NCI-H345 treated with DMSO at 0.1 percent for 48 hours (cell line): ENCODE measurements around the gene OXER1.

ENCODE experiments used
- DNase-seq: peaks from one replicate; lab custom pipeline; 2025; ENCODE audit not compliant: unreplicated experiment; lab: John Stamatoyannopoulos, UW

Gene OXER1

DNA sequence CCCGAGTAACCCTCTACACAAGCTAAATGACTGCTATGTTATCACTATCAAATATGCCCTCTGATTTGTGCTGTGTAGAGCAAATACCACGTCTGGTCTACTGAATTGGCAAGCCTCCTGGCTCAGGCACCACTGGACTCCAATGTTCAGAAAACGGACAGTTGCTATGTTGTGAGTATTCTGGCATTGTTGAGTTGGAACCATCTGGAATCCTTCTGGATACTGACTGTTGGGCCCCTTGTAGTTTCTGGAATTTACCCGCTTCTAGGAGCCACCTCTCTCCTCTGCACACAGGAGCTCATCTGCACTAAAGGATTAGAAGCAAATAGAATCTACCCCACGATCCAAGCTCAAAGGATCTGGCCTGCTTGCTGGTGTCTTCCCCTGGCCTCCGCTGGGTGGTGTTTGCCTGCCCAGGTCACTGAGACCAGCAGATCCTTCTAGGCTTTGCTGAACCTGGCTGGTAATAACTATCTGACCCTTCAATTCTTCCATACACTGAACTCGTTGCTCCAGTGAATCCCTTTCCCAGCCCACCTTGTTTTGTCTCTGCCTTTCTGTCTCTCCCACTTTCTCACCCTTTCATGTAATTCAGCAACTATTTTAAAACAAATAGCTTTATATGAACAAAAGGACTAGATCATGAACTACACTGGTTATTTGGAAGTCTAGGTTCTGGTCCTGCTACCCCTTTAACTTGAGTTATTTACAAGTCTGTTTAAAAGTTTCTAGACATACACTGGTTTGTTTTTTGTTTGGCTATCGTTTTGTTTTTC, 30.5 kb upstream of the OXER1 start:
- DNase-seq = no peak

DNA sequence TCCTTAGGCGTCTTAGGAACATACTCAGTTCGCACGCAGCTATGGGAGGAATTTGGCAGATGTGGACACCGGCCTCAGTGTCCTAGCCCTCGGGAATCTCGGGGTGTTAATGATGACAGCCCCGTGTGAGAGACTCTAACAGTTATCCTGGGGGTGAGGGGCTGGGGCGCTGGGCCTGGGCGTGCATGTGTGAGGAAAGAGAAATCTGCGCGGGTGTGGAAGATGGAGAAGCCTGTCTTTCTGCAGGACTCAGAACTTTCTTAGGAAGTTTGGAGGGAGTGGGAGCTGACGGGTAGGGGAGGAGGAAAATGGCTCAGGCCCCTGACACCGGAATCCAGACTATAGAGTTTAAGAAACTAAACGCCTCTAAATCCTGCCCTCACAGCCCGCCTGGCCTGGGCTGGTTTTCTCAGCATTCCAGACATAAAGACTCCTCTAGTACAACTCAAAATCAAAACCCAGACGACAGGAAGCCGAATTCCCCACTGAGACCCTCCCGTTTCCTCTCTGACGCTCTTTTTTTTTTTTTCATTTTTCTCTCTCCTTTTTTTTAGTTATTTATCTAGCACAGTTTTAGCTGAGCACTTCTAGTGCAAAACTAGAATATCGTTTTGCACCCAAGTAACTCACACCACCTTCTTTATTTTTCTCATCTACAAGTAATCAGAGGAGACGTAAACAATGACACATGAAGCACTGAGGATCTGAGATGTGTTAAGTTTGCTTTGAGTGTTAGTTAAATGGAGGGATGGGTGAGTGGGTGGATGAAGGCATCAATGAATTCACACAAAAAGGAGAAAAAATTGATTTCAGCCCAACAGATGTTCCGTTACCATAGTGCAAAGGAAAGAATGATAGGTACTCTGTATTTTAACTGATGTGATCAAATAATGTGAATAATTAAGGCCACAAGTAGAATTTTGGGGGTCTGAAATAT, 29.7 kb upstream of the OXER1 start:
- no peak for DNase-seq

DNA sequence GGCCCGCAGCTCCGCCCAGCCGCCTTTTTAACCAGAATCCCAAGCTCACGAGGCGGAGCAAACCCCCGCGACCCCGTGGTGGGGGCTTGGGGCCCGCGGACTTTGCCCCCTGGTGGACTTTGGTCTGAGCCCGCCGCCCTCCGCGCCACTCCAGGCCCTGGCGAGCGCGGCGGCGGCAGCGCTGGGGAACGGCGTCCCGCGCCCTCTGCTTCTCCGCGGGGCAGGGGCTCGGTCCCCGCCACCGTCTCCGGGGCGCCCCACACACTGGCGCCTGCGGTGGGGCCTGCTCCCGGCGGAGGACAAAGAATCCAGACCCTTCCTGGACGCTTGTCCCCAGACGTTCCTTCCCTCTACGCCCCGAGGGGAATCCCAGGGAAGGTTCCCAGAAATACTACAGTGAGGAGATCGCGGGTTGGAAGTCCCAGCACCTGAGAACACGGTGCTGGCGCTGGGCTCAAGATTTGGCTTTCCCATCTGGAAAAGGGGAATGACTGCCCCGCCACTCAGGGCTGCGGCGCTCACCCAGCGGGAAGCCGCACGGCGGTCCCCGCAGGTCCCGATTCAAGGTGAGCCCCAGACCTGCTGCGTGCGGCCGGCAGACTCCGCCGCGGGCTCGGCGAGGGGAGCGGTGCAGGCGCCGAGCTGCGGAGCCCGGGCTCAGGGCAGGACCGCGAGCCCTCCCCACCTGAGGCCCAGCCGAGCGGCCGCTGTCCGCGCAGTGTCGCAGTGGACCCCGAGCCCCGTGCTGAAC, 28.8 kb upstream of the OXER1 start, which contains the start of gene HAAO:
HAAO (minus strand) TSS at position 1 of the 751 bp plus-strand sequence. CDS start 47 bp downstream, outside the sequence.
- no peak for DNase-seq

DNA sequence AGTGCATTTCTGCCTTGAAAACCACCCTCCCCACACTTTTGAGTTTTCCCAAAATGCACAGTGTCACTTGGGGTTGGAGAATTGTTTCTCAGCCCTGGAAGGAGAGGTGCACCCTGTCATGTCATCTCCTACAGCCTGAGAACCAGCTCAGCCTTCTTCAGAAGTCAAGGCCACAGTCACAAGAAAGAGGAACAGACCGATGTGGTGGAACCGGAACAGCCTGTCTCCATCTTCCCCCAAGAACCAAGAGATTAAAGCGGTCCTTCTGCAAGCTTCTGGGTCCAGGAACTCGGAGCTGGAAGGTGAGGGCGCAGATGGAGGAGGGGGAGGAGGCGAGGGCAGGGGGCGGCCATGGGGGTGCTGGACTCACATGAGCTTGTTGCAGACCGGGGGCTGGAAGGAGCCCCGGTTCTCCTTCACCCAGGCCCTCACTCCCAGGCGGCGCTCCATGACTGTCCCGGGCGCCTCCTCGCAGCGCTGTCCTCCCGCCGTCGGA, 28.2 kb upstream of the OXER1 start:
- no peak for DNase-seq

DNA sequence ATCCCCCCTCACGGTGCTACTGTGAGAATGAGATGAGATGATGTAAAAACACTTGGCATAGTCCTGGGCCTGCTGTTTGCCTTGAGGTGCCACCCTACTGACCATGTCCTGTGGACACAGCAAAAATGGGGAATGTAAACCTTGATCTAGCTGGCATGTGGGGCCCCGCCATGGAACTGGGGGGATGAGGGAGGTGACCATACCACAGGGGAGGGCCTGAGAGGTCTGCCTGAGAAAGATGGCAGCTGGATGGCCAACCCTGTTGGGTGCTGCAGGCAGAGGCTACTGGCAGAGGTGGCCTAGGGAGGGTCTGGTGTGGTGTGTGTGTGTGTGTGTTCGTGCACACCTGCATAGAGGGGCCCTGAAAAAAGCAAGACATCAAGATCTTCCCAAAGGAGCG, 27.7 kb upstream of the OXER1 start:
- DNase-seq = no peak

GRCh38 chr2:42789751-42790150, 25.8 kb upstream of the OXER1 start:
- DNase-seq = no peak

GRCh38 chr2:42788882-42789281, 24.9 kb upstream of the OXER1 start:
- no peak for DNase-seq

DNA sequence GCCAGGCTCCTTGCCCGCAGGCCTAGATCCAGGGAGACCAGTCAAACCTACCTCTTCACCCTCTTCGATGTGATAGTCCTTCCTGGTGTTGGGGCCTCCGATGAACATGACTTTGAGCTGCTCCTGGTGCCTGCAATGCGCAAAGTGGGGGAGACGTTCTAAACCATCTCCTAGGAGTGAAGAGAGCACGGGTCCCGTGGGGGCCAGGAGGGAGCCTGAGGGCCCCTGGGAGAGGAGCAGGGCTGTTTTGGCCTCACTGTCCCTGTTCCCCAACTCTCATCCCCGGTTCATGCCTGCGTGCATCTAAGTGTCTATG, 24.5 kb upstream of the OXER1 start:
- DNase-seq = no peak

GRCh38 chr2:42787788-42788477, 24.0 kb upstream of the OXER1 start:
- no peak for DNase-seq

GRCh38 chr2:42787424-42787787, 23.5 kb upstream of the OXER1 start:
- DNase-seq = no peak

GRCh38 chr2:42786561-42787345, 22.8 kb upstream of the OXER1 start:
- no peak for DNase-seq

DNA sequence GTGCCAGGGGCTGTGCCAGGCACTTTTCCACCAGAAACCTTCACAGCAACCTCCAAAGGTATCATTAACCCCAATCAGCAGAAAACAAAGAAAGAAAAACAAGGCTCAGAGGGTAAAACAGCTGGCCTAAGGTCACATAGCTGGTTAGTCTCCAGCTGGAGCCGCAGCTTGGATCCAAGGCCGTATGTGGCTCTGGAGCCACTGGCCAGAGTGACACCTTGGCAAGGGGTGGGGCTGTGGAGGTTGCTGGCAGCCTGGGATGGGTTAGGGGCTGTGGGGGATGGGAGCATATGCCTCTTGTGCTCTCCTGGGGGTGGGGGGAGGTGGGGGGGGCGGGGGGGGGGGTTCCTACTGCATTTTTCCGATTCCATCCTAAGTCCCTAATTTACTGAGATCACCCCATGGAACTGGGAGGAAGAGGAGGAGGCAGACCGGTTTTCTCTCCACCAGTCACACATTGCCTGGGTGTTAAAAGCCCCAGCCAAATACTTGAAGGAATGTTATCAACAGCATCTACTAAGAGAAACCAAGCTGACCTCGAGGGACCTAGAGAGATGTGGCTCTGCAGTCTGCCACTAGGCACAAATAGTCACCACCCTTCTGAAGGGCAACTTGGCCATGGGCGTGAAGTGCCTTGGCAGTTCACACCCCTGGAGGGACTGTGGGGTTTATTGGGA, 20.4 kb upstream of the OXER1 start:
- DNase-seq = no peak

- no peak for DNase-seq
Measured at GRCh38 chr2:42783511-42783910, 19.6 kb upstream of the OXER1 start.

GRCh38 chr2:42781181-42781580, 17.2 kb upstream of the OXER1 start:
- DNase-seq = no peak

GRCh38 chr2:42777883-42778805, 14.2 kb upstream of the OXER1 start:
- no peak for DNase-seq

GRCh38 chr2:42775810-42776209, 11.9 kb upstream of the OXER1 start:
- DNase-seq = no peak

GRCh38 chr2:42775186-42775585, 11.3 kb upstream of the OXER1 start:
- DNase-seq = no peak

DNA sequence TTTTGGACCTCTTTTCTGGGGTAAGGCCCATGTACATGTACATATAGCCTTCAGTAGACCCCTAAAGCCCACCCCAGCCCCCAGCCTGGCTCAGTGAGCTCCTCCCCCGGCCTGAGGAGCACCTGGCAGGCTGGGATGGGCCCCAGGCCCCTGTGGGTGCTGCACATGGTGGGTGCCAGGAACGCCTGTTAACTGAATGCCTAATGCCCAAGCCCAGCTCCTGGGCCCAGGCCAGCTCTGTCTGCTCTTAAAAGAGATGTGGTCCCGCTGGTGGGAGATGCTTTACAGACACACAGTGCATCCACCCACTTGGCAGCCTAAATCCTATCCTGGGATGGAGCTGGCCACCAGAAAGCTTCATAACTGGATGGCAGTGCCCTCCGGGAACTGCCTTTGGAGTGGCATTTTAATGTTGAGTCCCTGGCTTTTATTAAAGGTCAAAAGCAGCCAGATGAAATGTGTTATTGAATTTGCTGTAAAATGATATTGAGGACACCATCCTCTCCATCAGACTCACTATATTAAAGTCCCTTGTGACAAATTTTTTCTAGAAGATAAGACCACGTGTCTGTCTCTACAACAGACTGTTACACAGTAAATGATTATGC, 7.7 kb upstream of the OXER1 start:
- DNase-seq = no peak
